ENCODE data around the gene HSPA12A. TPM values are rescaled to one million over a fixed set of nuclear protein-coding genes. Genes with fewer than 3 reads are reported as not detected.

The HSPA12A gene
- total RNA-seq, 4 donors from 2014 or later = 4.5 to 6.0 (median 4.9) TPM

DNA sequence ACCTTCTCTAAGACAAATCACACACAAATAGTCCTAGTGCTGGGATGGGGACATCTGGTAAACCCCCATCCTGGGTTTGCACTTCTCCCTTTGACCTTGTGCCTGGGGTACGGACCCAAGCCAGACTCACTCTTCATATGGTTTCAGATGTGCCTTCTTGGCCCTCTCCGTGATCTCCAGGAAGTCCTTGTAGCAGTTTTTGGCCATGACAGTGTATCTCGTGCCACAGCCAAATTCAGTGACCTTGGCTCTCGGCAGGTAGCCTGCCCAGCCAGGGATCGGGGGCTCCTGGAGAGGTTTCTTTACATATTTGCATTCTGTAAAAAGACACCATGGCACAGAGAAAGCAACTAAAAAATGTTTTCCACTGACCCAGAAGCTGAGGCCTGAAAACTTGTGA is 77.7 kb downstream of the HSPA12A start:
- no peak overlapping the region for H3K4me3 ChIP-seq
- ATAC-seq (no peak), DNase-seq (no peak)
- H3K36me3 ChIP-seq = no peaks in the 10 kb centered on the region
- peaks cover 0 to 4% of the 10 kb centered on the region in 2 donors for H3K4me1 ChIP-seq
- no peaks in the 10 kb centered on the region for H3K9me3 ChIP-seq
- peaks cover under 1 to 6% (median 3%) of the 10 kb centered on the region in 3 donors for H3K27me3 ChIP-seq
- TF ChIP-seq, protein P1, sequence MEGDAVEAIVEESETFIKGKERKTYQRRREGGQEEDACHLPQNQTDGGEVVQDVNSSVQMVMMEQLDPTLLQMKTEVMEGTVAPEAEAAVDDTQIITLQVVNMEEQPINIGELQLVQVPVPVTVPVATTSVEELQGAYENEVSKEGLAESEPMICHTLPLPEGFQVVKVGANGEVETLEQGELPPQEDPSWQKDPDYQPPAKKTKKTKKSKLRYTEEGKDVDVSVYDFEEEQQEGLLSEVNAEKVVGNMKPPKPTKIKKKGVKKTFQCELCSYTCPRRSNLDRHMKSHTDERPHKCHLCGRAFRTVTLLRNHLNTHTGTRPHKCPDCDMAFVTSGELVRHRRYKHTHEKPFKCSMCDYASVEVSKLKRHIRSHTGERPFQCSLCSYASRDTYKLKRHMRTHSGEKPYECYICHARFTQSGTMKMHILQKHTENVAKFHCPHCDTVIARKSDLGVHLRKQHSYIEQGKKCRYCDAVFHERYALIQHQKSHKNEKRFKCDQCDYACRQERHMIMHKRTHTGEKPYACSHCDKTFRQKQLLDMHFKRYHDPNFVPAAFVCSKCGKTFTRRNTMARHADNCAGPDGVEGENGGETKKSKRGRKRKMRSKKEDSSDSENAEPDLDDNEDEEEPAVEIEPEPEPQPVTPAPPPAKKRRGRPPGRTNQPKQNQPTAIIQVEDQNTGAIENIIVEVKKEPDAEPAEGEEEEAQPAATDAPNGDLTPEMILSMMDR (IDR thresholded peaks at IDR 0.05 in 4 of 5, conservative IDR thresholded peaks at IDR 0.05 in 1 of 5) = no peak
- no peak for TF ChIP-seq POLR2A (IDR thresholded peaks at IDR 0.05)
- intact Hi-C loops (cut with DNase I; ENCODE audit: low total_unique reads) (no loop called here), in situ Hi-C loops (cut with MboI; ENCODE audit: low sequenced_read_pairs in 4 of 4) (no loop called here)
- H3K27ac ChIP-seq = no peak overlapping the region

DNA sequence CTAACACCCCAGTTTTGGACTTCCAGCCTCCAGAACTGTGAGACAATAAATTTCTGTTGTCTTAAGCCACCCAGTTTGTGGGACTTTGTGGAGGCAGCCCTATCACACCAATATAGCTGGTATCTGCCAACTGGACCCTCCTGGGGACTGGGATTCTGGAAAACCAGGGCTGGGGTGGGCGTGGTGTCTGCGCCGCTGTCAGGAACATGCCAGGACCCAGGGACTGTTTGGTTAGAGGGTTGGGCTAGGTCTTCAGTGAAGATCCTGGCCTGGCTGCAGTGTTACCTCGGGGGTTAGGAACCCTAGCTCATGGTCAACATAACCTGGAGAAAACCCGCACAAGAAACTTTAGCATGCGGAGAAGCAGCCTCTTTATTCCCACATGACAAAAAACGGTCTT is 79.0 kb downstream of the HSPA12A start:
- no peak overlapping the region for H3K27ac ChIP-seq
- no peaks in the 10 kb centered on the region for H3K9me3 ChIP-seq
- no peaks in the 10 kb centered on the region for H3K36me3 ChIP-seq
- TF ChIP-seq, protein P1 (IDR thresholded peaks at IDR 0.05 in 4 of 5, conservative IDR thresholded peaks at IDR 0.05 in 1 of 5) = no peak
- no peak for TF ChIP-seq POLR2A (IDR thresholded peaks at IDR 0.05)
- intact Hi-C loops (cut with DNase I; ENCODE audit: low total_unique reads) (no loop called here), in situ Hi-C loops (cut with MboI; ENCODE audit: low sequenced_read_pairs in 4 of 4) (no loop called here)
- H3K27me3 ChIP-seq = peaks cover 0 to 4% (median 0%) of the 10 kb centered on the region in 3 donors
- ATAC-seq = no peak
- H3K4me3 ChIP-seq = no peak overlapping the region
- DNase-seq = no peak
- H3K4me1 ChIP-seq = peaks cover 0 to 4% of the 10 kb centered on the region in 2 donors

DNA sequence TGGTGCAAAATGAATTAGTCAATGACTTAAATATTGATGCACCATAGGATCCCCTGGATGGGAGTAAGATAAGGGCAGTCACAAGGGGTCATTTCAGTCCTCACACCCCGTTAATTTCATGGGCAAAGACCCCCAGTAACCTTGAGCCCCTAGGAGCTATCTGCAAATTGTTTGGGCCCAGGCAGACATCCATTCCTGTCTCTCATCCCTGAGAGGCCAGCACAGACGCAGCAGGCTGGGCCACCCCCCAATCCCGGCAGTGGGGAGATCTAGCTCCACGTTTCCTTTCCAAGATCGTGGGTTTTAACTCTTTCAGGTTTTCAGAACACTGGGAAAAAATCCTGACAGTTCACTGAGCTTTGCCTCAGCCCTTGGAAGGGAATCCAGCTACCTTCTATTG is 81.5 kb downstream of the HSPA12A start:
- TF ChIP-seq, protein P1 (IDR thresholded peaks at IDR 0.05 in 4 of 5, conservative IDR thresholded peaks at IDR 0.05 in 1 of 5) = no peak
- TF ChIP-seq POLR2A (IDR thresholded peaks at IDR 0.05) = no peak
- ATAC-seq = no peak
- H3K36me3 ChIP-seq = no peaks in the 10 kb centered on the region
- no peak overlapping the region for H3K4me3 ChIP-seq
- no peak overlapping the region for H3K27ac ChIP-seq
- peaks cover 0 to 4% (median 0%) of the 10 kb centered on the region in 3 donors for H3K27me3 ChIP-seq
- no peak for DNase-seq
- intact Hi-C loops (cut with DNase I; ENCODE audit: low total_unique reads) = no loop called here
- H3K4me1 ChIP-seq = peaks cover 0 to 4% of the 10 kb centered on the region in 2 donors
- in situ Hi-C loops (cut with MboI; ENCODE audit: low sequenced_read_pairs in 4 of 4) = no loop called here
- no peaks in the 10 kb centered on the region for H3K9me3 ChIP-seq

DNA sequence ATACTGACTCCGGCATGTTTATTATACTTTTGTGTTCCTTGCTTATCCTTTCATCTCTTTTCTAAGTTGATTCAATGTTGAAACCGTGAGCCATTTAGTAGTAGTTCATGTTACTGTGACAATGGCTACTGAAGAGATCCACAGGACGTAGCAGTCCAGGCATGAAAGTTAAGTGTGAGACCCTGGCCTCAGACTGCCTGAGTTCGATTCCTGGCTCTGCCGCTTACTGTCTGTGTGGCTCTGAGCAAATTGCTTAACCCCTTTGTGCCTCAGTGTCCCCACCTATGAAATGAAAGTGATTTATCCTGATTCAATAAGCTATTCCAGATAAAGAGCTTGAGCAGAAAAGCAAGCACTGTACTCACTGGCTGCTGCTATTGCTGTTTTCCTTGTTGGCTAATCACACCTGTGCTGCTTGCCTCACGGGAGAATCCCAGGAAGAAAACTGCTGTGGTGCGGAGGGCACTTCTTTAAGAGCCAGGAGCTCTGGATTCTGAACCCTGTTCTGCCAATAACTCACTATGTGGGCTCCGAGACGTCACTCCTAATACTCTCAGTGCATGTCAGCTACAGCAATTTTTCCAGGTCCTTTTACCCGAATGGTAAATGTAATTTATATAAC is 83.2 kb downstream of the HSPA12A start:
- DNase-seq (no peak), ATAC-seq (no peak)
- in situ Hi-C loops (cut with MboI; ENCODE audit: low sequenced_read_pairs in 4 of 4) = no loop called here
- no peak for TF ChIP-seq POLR2A (IDR thresholded peaks at IDR 0.05)
- TF ChIP-seq, protein P1 (IDR thresholded peaks at IDR 0.05 in 4 of 5, conservative IDR thresholded peaks at IDR 0.05 in 1 of 5) = no peak
- Histone ChIP-seq H3K4me1 (no peaks in the 10 kb centered on the region), H3K36me3 (no peaks in the 10 kb centered on the region), H3K9me3 (no peaks in the 10 kb centered on the region), H3K27ac (no peak overlapping the region), H3K27me3 (peaks cover 0 to 4% (median 4%) of the 10 kb centered on the region in 3 donors), H3K4me3 (no peak overlapping the region)
- intact Hi-C loops (cut with DNase I; ENCODE audit: low total_unique reads) = no loop called here
